Epithelial cell of proximal tubule (primary cell): ENCODE measurements around the gene GSE1. TPM values are rescaled to one million over a fixed set of nuclear protein-coding genes. Genes with fewer than 3 reads are reported as not detected.

Source experiments
- DNase-seq: peaks from one replicate; pipeline ENCODE4 v3.0.0-alpha.2; 2011; ENCODE audit warnings: low read depth
- H3K4me3 ChIP-seq: 2 replicates; pipeline ENCODE4 v1.5.1; 2011; ENCODE audit warnings: low read depth, mild to moderate bottlenecking, low read length
- CTCF ChIP-seq: conservative IDR thresholded peaks from 2 replicates; pipeline ENCODE4 v1.5.1; 2012; ENCODE audit warnings: low read depth, mild to moderate bottlenecking, low read length
- total RNA-seq: library from RNA; depleted of rRNA; stranded (reverse); fragments of >200 nt; gene quantifications from 2 replicates; pipeline ENCODE4 v1.2.3, GENCODE V29; 2015

The GSE1 gene
- total RNA-seq, 1 donor from 2014 or later, result 41.9 TPM

DNA sequence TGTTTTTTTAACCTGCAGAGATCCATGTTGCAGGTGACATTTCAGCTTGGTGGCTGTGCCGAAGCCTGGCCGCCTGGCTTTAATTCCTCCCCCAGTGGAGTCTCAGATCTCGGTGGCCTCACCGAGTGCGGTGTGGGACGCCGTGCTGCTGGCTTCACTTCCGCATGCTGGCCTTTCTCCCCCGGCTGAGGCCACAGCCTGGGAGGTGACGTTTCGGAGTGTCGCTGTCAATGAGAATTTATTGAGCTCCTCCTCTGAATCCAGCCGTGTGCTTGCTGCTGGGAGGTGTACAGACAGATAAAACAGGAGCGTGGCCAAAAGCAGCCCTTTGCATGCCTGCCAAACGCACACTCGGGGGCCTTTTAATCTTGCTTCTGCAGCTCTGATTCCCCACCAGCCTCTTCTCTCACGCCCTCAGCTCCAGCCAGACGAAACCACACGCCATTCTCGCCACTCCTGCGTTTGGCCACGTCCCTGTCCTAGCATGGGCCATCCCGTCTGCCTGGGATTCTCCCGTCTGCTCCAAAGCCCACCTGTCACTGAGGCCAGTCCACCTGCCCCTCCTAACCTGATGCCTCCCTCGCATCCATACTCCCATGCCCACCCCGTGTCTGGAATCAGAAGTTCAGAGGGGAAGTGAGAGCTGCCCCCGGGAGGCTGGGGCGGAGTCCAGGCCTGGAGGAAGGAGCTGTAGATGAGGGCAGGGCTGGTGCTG, 3.6 kb downstream of the GSE1 start:
- no peak overlapping the region for H3K4me3 ChIP-seq
- no peak for DNase-seq
- TF ChIP-seq CTCF, result no peak

DNA sequence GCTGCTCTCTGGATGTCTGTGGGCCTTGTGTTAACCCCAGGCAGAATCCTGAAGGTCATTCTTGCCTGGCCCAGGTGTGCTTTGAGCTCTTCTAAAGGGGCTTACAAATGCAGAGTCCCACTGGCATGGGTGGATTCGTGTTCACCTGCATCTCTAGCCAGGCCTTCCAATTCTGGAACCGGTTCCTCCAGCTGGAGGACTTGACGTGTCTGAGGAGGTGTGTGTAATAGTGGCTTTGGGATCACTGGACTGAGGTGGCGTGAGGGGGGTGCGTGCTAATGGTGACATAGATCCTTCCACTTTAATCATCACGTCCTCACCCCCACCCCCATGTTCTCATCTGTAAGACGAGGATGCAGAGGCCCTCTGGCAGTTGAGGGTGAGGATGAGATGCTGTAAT, 4.8 kb downstream of the GSE1 start:
- no peak for TF ChIP-seq CTCF
- no peak for DNase-seq

DNA sequence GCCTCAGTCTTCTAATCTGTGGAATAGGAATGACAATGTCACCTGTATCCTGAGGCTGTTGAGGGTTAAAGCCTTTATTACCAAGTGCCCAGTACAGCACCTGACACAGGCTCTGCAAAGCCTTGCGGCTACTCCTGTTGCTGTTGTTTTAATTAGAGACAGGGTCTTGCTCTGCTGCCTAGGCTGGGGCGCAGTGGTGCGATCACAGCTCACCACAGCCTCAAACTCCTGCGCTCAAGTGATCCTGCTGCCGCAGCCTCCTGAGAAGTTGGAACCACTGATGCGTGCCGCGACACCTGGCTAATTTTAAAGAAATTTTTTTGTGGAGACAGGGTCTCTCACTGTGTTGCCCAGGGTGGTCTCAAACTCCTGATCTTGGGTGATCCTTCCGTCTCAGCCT, 5.4 kb downstream of the GSE1 start:
- TF ChIP-seq CTCF, result no peak
- no peak overlapping the region for H3K4me3 ChIP-seq
- DNase-seq, result no peak

More for the DNA sequence above, 4.8 kb downstream of the GSE1 start:
- no peak overlapping the region for H3K4me3 ChIP-seq

- no peak for TF ChIP-seq CTCF
- no peak overlapping the region for H3K4me3 ChIP-seq
- DNase-seq, result no peak
Measured at GRCh38 chr16:85619101-85619891, 6.2 kb downstream of the GSE1 start.

GRCh38 chr16:85620374-85620773, 7.3 kb downstream of the GSE1 start:
- H3K4me3 ChIP-seq, result no peak overlapping the region
- no peak for DNase-seq
- TF ChIP-seq CTCF, result no peak

DNA sequence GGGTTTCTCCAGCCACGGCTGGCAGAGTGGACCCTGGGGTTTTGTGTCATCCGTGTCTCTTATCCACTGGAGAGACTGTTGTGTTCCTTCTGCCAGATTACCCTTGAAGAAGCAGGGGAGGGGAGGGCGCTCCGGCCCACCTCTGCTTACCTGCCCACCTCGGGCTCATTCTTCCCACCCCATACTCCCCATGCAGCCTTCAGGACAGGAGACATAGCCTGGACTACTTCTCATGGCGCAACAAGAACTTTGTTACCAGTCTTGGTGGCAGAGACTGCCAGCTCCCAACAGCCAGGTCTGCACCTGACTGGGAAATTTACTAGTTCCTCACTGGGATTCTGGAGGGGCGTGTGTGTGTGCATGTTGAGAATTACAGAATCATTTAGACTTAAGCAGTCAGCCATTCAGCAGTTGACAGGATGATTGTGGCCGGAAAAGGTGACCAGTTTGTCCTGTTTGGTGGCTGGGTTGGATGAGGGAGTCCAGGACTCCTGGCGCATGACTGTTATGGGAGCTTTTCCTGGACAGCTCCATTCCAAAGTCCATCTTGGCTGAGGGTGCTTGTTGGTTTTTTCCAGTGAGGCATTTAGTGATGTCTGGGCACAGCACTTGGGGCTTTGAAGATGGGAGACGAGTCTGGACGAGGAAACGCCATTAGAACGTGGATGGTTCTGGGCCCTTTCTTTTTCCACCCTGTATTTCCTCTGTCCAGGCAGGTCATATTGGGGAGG, 8.7 kb downstream of the GSE1 start:
- TF ChIP-seq CTCF, result no peak
- no peak for DNase-seq
- no peak overlapping the region for H3K4me3 ChIP-seq
